Measurements from ENCODE around the gene CCR9.
"Not testable (repeated sequence)": the region's sequence is repeated elsewhere in the genome, so short reads cannot be mapped to it uniquely, and the experiment has no call there.

The CCR9 gene

DNA sequence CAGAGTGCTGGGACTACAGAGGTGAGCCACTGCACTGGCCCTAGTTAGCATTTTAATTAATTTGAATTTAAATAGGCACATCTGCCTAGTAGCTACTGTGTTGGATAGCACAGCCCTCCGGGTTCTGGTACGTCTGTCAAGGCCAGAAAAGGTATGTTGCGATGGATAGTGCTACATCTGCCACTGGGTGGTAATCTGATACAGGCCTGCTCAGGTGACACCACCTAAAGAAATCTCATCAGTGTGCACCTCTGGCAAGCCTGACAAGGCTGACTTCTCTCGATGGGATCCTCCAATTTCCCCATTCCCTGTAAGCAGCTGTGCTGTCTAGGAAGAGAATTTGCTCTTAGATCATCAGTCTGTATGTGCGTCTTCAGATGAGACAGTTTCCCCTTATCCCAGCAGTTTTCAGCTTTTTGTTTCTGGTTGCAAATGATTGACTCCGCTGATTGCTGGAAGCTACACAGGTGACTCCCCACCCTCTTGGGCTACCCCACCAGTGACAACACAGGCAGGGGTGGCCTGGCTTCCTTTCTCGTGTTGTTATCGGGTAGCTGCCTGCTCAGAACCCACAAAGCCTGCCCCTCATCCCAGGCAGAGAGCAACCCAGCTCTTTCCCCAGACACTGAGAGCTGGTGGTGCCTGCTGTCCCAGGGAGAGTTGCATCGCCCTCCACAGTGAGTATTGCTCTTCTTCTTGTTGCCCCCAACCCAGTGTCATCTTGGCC lies at the start of gene CCR9:
Gene CCR9 (plus strand): TSS at position 565 of the 727 bp plus-strand sequence. CDS start 8,391 bp downstream, outside the sequence.
- DNase-seq = no peak

DNA sequence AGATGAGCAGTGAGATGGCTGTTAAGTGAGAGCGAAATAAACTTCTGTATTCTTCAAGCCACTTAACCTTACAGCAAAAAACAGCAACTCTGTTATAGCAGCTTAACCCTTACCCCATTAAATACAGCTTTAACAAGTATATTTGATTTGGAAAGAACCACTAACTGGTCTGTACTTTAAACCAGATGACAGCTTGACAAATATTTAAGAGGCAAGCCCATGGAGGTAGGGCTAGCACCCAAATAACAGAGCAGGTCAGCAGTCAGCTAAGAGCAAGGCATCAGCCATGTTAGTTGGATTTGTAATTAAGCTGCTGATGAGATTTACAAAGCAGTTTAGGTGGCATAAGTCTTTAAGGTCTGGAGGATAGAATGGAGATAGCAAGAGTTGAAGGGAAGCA lies 47.9 kb upstream of the CCR9 start:
- DNase-seq = no peak

DNA sequence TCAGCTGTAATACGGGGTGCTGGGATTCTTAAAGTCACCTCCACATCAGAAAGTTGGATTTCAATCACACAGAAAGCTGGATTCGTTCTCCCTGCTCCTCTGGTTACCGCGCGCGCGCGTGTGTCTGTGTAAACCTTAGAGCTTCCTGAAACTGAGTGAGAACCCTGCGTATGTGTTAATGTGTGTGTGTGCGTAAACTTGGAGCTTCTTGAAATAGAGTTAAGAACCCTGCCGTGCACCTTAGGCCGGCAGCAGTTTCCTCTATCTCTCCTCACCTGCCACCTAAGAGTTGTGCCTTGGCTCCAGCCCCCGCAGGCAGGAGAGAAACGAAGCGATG lies 45.0 kb upstream of the CCR9 start:
- DNase-seq = no peak

- peak; percentile 87 for DNase-seq
Measured at GRCh38 chr3:45841757-45842491, 44.4 kb upstream of the CCR9 start, which contains the start of gene LZTFL1. TSS of gene LZTFL1 (minus strand) at chr3:45842119. CDS start at chr3:45841991, 128 bp downstream.

DNA sequence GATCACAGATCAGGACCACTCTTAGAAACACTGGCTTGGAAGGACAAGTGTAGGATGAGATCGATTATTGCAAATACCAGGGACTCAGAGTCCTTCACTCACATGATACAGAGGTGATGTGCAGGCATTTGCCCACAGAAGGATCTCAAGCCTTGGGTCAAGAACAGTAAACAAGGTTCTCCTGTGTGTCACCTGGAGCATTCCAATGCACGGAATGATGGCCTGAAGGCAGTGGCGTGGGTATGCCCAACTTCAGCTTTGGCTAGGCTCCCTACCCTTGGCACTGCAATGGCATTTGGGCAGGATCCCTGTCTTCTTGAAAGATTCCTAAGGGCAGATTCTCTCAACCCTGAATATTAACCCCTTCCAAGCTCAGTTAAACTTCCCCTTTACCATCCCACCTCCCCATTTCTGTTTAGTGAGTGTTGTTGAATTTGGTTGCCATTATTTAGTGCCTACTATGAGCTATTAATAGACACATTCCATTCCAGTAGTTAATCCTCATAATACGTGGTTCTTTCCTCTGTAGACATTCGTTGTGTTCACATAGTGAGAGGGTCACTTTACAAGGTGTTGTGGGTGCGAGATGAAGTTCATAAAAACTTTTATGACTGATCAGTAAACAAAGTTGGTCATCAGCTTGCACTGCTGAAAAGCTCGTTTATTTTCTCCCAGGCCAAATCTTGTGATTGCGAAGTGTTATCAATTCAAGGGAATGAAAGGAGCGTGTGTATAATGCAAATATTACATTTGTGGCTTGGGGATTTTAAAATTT lies 43.3 kb upstream of the CCR9 start:
- DNase-seq = no peak

GRCh38 chr3:45844616-45845015 lies 41.7 kb upstream of the CCR9 start:
- DNase-seq = no peak

DNA sequence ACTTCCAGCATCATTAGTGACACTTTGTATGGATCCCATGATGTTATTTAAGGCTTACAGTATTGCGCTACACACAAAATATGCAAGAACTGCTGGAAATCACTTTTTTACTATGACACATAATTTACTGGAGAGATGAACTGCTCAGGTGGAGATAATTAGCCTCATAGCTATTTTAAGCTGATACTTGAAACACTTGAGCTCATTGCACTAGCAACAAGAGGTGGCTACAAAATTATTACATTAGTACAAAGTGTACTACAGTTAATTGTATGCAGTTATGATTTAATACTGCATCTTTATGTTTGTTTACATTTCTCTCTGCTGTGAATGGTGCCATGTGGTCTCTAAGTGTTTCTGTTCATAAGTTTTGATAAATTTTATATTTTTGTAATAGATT lies 38.0 kb upstream of the CCR9 start:
- no peak for DNase-seq

- DNase-seq = no peak
Measured at GRCh38 chr3:45852828-45853227, 33.5 kb upstream of the CCR9 start.

DNA sequence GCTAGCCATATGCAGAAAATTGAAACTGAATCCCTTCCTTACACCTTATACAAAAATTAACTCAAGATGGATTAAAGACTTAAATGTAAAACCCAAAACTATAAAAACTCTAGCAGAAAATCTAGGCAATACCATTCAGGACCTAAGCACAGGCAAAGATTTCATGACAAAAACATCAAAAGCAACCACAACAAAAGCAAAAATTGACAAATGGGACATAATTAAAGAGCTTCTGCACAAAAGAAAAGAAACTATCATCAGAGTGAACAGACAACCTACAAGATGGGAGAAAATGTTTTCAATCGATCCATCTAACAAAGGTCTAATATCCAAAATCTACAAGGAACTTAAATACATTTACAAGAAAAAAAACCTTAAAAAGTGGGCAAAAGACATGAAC lies 30.0 kb upstream of the CCR9 start:
- not testable (repeated sequence) for DNase-seq

- not testable (repeated sequence) for DNase-seq
Measured at GRCh38 chr3:45857024-45857423, 29.3 kb upstream of the CCR9 start.

DNA sequence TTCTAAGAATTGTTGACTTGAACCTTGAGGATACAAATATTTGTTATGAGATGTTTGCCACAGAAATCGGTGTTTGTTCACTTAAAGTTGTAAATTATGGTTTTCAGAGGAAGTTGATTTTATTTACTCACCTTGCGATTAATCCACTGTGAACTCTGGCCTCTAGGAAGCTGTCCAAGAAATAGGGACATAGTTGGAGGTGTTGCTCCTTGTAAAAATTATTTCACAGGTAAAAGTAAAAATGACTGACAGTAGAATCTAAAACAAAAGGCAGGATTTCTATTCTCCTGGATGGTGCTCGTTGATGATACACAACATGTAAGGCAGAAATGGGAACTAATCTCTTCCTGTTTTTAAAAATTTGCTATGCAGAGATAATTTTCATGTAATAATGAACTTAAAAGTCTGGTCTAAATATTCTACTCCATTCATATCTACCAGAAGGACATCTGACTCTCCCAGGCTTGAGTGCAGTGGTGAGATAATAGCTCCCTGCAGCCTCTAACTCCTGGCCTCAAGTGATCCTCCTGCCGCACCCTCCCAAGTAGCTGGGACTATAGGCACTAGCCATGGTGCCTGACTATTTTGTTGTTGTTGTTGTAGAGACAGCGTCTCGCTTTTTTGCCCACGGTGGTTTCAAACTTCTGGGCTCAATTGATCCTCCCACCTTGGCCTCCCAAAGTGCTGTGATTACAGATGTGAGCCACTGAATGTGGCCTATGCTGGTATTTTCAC lies 27.4 kb upstream of the CCR9 start:
- DNase-seq = no peak

DNA sequence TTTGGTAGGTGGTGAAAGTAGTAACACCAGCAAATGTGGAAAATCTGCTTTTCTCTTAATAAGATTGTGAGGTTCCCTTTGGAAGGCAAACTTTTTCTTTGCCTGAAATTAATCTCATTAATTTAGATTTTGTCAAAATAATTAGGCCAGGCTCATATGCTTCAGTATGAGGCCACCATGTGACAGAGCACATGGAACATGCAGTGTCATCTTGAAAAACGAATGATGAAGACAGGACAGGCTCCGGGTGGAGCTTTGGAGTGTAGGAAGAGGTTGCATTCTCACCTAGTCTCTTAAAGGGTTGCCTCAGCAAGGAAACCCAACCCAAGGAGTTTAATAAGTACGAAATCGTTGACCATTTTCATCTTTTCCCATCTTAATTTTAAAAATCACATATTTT lies 25.9 kb upstream of the CCR9 start:
- DNase-seq = no peak

- DNase-seq = no peak
Measured at GRCh38 chr3:45861043-45861719, 25.2 kb upstream of the CCR9 start.

- DNase-seq = no peak
Measured at GRCh38 chr3:45864760-45865519, 21.4 kb upstream of the CCR9 start.

GRCh38 chr3:45865563-45865962 lies 20.8 kb upstream of the CCR9 start:
- no peak for DNase-seq

GRCh38 chr3:45868213-45868612 lies 18.1 kb upstream of the CCR9 start:
- DNase-seq = no peak

DNA sequence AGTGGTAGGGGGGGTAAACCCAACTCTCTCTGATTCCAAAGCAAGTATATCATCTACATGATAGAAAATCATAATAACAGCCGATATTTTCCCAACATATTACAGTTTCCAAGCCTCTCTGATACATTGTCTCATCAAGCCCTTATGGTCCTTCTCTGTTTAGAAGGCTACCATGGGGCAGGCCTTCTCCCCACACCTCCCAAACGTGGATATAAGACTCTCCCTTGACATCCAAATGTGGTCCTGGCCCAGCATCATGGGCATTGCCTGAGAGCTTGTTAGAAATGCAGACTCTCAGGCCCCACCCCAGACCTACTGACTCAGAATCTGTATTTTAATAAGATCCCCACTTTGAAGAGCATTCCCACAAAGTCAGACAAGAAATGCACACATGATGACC lies 17.7 kb upstream of the CCR9 start:
- DNase-seq = no peak

DNA sequence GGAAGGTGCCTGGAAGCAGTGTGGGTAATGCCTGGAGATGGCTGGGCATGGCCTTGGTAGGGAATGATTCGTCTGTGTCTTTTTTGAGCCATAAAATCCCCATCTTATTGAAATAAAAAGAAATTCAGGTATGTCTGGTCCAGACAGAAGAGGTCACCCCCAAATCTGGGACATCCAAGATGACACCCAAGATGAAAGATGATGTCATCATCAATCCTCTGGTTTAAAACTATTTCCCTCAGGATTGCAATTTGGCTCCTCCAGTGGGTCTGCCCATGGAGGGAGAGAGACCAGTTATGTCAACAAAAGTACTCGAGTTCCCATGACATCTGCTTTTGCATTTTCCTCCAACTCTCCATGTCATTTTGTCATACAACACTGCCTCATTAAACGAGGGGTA lies 16.7 kb upstream of the CCR9 start:
- no peak for DNase-seq

DNA sequence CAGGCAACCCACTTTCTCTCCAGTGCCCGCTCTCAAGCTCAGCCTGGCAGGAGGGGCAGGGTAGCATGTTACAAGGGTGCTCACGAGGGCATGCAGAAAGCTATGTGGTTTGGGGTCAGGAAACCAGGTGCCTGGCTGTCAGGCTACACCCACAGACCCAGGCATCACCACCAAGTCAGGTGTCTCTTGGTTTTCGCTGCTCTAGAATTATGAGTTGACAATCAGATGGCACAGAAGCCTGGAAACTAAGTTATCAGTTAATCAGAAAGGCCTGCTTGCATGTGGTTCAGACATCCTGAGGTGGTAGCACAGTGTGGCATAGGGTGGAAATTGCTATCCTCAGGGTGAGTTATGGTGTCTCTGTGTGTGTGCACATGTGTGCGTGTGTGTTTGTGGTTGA lies 16.2 kb upstream of the CCR9 start:
- no peak for DNase-seq

- no peak for DNase-seq
Measured at GRCh38 chr3:45871780-45872179, 14.6 kb upstream of the CCR9 start.

GRCh38 chr3:45872569-45872968 lies 13.8 kb upstream of the CCR9 start:
- no peak for DNase-seq

- no peak for DNase-seq
Measured at GRCh38 chr3:45873036-45873435, 13.3 kb upstream of the CCR9 start.

All from NCI-H1092 treated with DMSO at 0.1 percent for 48 hours (cell line).